Progenitor cell of endocrine pancreas (in vitro differentiated cells): ENCODE results near the gene FAM228A. TPM values are rescaled to one million over a fixed set of nuclear protein-coding genes. Genes with fewer than 3 reads are reported as not detected.

Source experiments
- DNase-seq: peaks from one replicate; pipeline ENCODE4 v3.0.0; 2021; ENCODE audit warnings: low spot score; ENCODE audit not compliant: unreplicated experiment
- H3K27ac Mint-ChIP-seq: 2 replicates; pipeline ENCODE4 v1.8.0; 2021; ENCODE audit warnings: mild to moderate bottlenecking, moderate library complexity, mixed read lengths
- H3K27me3 Mint-ChIP-seq: 2 replicates; pipeline ENCODE4 v1.8.0; 2021; ENCODE audit warnings: mixed read lengths
- H3K36me3 Mint-ChIP-seq: 2 replicates; pipeline ENCODE4 v1.8.0; 2022; ENCODE audit warnings: mixed read lengths; ENCODE audit not compliant: insufficient read depth
- H3K4me1 Mint-ChIP-seq: 2 replicates; pipeline ENCODE4 v1.8.0; 2021; ENCODE audit warnings: low read depth, mixed read lengths
- H3K4me3 Mint-ChIP-seq: 2 replicates; pipeline ENCODE4 v1.8.0; 2021; ENCODE audit warnings: low read depth, mild to moderate bottlenecking, moderate library complexity, mixed read lengths
- H3K9me3 Mint-ChIP-seq: 2 replicates; pipeline ENCODE4 v1.8.0; 2021; ENCODE audit warnings: low read depth, mixed read lengths
- CTCF ChIP-seq: fragments of 200-600 bp; sonication (generic); IDR thresholded peaks from one replicate; pipeline ENCODE4 v1.5.0; 2021; ENCODE audit warnings: antibody characterized with exemption, mild to moderate bottlenecking; ENCODE audit not compliant: unreplicated experiment
- total RNA-seq: library from RNA; stranded (reverse); gene quantifications from 2 replicates; pipeline ENCODE4 v1.2.1, GENCODE V29; 2021

The FAM228A gene
- total RNA-seq, 1 donor from 2014 or later = 0.31 TPM

- TF ChIP-seq CTCF = no peak
- no peak for DNase-seq
- no peak overlapping the region for H3K4me3 Mint-ChIP-seq
- H3K4me1 Mint-ChIP-seq = no peaks in the 10 kb centered on the region
- H3K27me3 Mint-ChIP-seq = no peaks in the 10 kb centered on the region
- H3K36me3 Mint-ChIP-seq = peaks cover 19% of the 10 kb centered on the region
- H3K27ac Mint-ChIP-seq = no peak overlapping the region
- H3K9me3 Mint-ChIP-seq = no peaks in the 10 kb centered on the region
Measured at GRCh38 chr2:24210106-24210455, 35.2 kb downstream of the FAM228A start.

DNA sequence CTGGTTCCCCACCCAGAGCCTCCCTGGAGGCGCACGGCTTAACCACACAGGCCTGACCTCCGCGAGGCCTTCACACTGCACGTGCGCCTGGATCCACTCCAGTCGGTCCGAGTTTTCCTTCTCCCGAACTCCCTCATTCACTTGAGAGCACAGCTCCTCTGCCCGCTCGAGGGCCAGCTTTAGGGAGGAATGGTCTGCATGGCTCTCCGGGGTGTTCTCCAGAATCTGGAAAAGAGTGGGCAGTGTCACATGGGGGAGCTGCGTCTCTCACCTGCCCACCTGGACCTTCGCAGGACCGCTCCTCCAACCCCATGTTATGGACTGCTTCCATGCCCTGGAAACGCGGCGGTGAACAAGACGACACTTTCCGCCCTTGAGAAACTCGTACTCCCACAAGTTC is 35.9 kb downstream of the FAM228A start:
- no peak for TF ChIP-seq CTCF
- H3K36me3 Mint-ChIP-seq = peaks cover 16% of the 10 kb centered on the region
- H3K4me1 Mint-ChIP-seq = no peaks in the 10 kb centered on the region
- no peak overlapping the region for H3K27ac Mint-ChIP-seq
- no peaks in the 10 kb centered on the region for H3K27me3 Mint-ChIP-seq
- no peak overlapping the region for H3K4me3 Mint-ChIP-seq
- no peaks in the 10 kb centered on the region for H3K9me3 Mint-ChIP-seq
- DNase-seq = no peak

DNA sequence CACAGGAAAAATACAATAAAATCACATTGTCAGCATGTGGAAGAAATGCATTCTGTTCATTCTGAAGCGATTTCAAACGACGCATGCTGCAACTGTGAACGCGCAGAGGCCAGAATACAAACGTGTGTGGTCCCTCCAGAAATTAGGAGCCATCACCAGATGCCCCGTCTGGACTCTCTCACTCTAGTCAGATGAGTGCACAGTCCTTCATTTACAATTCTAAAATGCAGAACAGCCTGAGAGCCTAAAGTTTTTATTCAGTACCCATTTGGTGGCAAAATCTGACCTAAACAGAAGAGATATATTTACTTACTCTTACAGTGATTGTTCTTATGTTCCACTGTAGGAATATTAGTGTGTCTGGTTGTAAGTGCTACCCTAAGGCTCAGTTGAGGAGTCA is 36.6 kb downstream of the FAM228A start:
- Mint-ChIP-seq H3K27me3 (no peaks in the 10 kb centered on the region), H3K4me1 (no peaks in the 10 kb centered on the region), H3K27ac (no peak overlapping the region), H3K36me3 (peaks cover 19% of the 10 kb centered on the region), H3K9me3 (no peaks in the 10 kb centered on the region), H3K4me3 (no peak overlapping the region)
- TF ChIP-seq CTCF = no peak
- DNase-seq = no peak

DNA sequence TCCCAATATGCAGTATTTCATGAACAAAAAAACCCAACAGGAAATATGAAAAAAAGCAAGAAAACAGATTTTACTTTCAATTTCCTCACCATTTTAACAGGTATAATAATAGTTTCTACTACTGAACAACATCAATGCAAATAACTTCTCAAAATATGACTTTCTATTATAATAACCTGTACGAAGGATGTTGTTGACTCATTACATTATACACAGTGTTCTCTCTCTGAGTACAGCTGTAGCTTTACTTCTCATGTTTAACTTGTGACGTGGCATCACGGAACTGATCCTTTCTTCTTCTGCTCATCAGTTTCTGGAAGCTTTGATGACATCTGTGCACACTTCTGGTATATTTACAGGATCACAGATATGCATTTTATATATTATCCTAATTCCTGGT is 40.0 kb downstream of the FAM228A start:
- TF ChIP-seq CTCF = no peak
- no peak for DNase-seq
- Mint-ChIP-seq H3K4me1 (no peaks in the 10 kb centered on the region), H3K36me3 (peaks cover 14% of the 10 kb centered on the region), H3K4me3 (no peak overlapping the region), H3K27me3 (no peaks in the 10 kb centered on the region), H3K9me3 (no peaks in the 10 kb centered on the region), H3K27ac (no peak overlapping the region)

- H3K27ac Mint-ChIP-seq = no peak overlapping the region
- no peak for DNase-seq
- H3K36me3 Mint-ChIP-seq = peaks cover 7% of the 10 kb centered on the region
- no peaks in the 10 kb centered on the region for H3K27me3 Mint-ChIP-seq
- no peak for TF ChIP-seq CTCF
- H3K4me1 Mint-ChIP-seq = no peaks in the 10 kb centered on the region
- H3K4me3 Mint-ChIP-seq = no peak overlapping the region
- no peaks in the 10 kb centered on the region for H3K9me3 Mint-ChIP-seq
Measured at GRCh38 chr2:24220554-24221291, 45.9 kb downstream of the FAM228A start.
